GM12892 (cell line): Measurements from ENCODE around the gene GAS7.

ENCODE experiments used
- POLR2A ChIP-seq: IDR thresholded peaks from 2 replicates; pipeline ENCODE4 v1.6.1; 2011; ENCODE audit warnings: low read depth, low read length, control low read depth
- POLR2AphosphoS5 ChIP-seq: IDR thresholded peaks from 2 replicates; pipeline ENCODE4 v1.6.1; 2011; ENCODE audit warnings: low read depth, low read length, control low read depth
- TAF1 ChIP-seq: IDR thresholded peaks from 2 replicates; pipeline ENCODE4 v1.6.1; 2011; ENCODE audit warnings: low read depth, mild to moderate bottlenecking, control low read depth, low read length, borderline replicate concordance

DNA sequence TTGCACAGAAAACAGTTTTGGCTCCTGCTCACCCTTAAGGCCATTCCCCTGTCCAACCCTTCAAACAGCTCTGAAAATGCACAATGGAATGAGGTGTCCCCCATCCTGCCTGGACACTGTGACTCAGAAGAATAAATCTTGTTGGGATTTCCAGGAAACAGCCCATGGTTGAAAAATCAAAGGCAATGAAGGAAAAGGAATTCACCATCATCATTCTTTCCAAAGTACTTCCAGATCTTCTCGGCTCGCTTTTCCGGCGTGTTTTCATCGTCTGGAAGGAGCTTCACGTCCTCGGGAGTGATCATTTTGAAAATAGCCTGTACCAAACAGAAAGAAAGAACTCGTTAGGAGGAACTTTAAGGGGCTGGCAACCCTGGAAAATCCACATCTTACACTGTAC lies 297.6 kb downstream of the GAS7 start:
- TF ChIP-seq TAF1 (no peak), POLR2A (no peak), POLR2AphosphoS5 (no peak)
